ENCODE data around the gene CRB1.

The CRB1 gene

GRCh38 chr1:197351821-197352440, 83.9 kb downstream of the CRB1 start:
- DNase-seq = no peak

DNA sequence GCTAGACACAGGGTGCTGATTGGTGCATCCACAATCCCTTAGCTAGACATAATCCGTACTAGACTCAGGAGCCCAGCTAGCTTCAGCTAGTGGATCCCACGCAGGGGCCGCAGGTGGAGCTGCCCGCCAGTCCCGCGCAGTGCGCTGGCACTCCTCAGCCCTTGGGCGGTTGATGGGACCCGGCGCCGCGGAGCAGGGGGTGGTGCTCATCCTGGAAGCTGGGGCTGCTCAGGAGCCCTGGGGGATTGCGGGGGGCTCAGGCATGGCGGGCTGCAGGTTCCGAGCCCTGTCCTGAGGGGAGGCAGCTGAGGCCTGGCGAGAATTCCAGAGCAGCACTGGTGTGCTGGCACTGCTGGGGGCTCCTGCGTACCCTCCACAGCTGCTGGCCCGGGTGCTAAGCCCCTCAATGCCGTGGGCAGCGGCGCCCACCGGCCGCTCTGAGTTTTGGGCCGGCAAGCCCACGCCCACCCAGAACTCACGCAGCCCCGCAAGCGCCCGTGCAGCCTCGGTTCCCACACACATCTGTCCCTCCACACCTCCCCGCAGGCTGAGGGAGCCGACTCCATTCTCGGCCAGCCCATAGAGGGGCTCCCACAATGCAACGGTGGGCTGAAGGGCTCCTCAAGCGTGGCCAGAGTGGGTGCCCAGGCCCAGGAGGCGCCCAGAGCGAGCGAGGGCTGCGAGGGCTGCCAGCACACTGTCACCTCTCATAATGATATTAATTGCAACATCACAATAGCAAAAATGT, 87.4 kb downstream of the CRB1 start:
- no peak for DNase-seq

DNA sequence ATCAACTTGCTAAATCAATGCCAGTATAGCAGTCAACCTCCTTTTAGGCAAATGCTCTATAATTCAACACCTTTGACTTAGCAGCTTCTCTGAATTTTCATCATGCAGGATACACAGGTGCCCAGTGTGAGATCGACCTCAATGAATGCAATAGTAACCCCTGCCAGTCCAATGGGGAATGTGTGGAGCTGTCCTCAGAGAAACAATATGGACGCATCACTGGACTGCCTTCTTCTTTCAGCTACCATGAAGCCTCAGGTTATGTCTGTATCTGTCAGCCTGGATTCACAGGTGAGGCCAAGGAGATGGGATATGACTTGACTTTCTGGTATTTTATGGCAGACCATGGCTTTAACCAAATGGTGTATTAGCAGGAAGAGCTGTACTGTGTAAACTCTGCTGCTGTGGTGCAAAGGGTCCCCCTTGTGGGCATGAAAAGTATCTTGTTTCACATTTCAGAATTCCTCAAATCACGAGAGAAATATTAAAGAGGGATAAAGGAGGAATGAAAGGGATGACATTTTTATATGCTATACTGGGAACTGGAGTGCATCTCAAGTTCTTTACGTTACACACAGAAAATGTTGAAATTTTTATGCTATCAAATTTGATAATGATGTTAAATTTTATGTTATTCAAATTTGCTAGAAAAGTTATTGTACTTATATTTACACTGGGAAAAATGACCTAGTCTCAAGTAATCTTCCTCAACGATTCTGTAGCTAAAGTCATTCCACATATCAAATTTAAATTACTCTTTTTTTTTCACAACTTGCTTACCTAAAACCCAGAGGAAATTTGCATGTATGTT, 88.9 kb downstream of the CRB1 start:
- DNase-seq = no peak

- no peak for DNase-seq
Measured at GRCh38 chr1:197358959-197359358, 90.9 kb downstream of the CRB1 start.

DNA sequence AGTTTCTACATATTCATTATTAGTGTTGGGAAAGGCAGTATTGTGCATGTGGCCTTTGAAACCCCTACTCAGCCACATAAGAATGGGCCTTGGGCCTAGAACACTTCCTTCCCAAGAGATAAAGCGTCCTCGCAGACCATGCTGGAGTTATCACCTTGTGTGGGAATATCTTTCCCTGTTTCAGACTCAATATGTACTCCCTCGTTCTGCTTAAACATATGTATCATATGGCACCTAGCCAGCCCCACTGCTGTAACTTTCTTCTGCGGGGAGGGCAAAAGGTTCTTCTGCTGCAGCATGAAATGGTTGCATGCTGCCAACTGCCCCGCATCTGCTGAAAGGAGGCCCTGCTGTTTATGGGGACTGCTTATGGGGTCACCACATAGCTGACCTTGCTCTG, 92.0 kb downstream of the CRB1 start:
- no peak for DNase-seq

- no peak for DNase-seq
Measured at GRCh38 chr1:197362871-197363270, 94.8 kb downstream of the CRB1 start.

- no peak for DNase-seq
Measured at GRCh38 chr1:197363855-197364254, 95.8 kb downstream of the CRB1 start.

DNA sequence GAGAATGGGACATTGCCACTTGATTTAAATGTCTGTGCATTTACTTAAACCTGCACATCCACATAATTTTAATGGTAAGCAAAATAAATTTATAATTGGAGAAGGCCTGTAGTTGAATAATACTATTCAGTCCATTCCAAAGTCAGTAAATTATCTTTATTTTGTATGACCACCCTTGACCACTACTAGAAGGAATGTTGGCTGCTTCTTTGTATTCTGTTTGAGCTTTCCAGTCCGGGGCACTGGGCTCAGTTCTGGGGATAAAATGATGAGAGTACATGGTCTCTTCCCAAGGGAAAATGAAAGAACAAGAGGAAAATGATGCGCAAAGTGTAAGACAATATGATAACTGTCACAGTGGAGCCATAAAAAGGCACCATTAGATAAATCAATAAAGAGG, 98.9 kb downstream of the CRB1 start:
- no peak for DNase-seq

- DNase-seq = no peak
Measured at GRCh38 chr1:197367627-197368026, 99.6 kb downstream of the CRB1 start.

DNA sequence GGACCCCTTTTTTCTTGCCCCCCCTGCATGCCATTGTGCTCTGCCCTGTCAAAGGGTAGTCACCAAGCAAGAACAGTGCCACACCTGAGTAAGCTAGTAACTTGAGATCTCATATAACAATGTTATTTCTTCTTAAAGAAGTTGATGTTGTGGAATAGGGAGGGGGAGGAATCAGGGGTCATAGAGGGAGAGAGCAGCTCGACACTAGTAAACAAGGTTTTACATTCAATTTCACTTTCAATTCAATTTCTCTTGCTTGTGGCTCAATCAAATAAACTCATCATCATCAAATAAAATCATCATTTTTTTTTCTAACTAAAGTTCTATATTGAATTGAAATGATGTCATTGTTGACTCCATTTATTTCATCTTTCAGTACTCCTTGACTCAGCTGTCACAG, 106.4 kb downstream of the CRB1 start:
- no peak for DNase-seq

DNA sequence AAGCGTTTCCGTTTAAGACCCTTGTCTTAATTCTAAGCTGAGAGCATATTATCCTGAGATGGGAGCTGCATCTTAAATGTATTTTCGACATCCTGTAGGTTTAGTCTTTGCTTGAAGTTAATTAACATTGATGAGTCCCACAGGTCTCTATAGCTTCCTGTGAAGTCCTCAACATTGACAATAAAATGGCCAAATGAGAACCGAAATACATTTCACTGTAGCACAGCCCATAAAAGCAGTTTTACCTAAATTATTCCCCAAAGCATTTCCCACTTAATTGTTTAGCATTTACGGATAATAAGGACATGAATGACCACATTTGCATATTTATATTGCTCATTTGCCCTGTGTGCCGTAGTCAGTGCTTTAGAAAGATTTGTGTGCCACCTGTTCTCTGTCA, 116.4 kb downstream of the CRB1 start:
- DNase-seq = no peak

DNA sequence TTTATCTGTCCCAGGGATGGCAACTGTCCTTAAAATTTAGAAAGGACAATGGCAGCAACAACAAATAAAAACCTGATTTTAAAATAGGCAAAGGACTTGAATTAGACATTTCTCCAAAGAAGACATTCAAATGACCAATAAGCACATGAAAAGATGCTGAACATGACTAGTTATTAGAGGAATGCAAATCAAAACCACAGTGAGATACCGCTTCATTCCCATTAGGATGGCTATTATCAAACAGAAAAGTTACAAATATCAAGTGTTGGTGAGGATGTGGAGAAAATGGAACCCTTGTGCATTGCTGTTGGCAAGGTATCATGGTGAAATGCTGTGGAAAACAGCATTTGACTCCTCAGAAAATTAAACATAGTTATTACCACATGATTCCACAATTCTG, 120.7 kb downstream of the CRB1 start:
- DNase-seq = no peak

DNA sequence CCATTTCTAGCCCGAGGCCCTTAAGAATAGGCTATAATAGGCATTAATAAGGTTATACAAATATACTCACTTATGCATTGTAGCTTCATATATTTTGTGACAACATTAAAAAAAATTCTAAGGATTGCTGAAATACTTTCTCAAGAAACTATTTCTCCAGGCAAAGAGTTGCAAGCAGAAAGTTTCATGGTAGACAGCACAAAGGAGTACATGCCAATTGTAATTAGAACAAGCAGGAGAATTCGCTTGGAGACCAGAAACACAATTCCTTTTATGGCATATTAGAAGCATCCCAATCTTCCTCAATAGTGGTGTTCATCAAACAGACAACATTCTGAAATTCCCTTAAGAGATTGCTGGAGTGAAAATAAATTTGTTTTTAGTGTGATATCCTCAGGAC, 122.8 kb downstream of the CRB1 start:
- no peak for DNase-seq

DNA sequence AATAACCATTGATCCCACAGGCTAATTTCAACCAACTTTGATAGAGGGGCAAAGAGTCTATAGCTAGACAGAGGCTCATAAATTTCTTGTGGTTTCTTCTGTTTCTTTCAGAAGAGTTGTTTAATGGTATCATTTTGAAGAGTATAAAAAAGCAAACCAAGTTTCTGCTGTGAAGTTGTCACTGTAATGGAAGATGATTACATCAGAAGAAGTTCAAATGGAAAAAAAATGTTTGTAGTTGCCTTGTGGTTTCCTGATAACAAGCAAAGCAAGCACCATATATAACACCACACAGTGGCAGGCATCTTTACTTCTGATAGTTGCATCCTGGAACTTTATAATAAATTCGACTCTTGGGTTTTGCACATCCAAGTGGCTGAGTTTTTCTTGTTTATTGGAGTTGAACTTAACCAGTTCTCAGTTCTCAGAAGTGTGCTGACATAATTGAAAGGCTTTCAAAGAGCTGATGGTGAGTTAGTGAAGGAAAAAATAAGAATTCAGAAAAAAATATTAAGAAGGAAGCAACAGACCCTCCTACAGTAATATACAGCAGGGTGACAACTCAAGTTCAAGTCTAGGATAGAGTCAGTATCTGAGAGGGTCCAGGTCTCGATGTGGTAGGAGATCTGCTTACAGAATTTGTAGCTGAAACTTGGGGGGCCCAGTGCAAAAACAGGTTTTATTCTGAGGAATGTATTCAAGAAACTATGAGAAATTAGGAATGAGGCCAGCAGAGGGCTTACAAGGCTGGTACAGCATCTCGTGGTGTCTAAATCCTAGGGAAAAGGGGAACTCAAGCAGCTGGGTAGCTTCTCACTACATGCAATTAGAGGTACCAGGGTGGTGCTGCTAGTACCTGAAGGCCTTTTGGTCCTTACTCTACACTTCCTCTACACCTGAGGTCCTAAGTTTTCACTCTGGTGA, 123.5 kb downstream of the CRB1 start:
- DNase-seq = no peak

- DNase-seq = no peak
Measured at GRCh38 chr1:197392541-197392940, 124.5 kb downstream of the CRB1 start.

- no peak for DNase-seq
Measured at GRCh38 chr1:197393105-197393504, 125.1 kb downstream of the CRB1 start.

- DNase-seq = no peak
Measured at GRCh38 chr1:197393772-197394171, 125.7 kb downstream of the CRB1 start.

DNA sequence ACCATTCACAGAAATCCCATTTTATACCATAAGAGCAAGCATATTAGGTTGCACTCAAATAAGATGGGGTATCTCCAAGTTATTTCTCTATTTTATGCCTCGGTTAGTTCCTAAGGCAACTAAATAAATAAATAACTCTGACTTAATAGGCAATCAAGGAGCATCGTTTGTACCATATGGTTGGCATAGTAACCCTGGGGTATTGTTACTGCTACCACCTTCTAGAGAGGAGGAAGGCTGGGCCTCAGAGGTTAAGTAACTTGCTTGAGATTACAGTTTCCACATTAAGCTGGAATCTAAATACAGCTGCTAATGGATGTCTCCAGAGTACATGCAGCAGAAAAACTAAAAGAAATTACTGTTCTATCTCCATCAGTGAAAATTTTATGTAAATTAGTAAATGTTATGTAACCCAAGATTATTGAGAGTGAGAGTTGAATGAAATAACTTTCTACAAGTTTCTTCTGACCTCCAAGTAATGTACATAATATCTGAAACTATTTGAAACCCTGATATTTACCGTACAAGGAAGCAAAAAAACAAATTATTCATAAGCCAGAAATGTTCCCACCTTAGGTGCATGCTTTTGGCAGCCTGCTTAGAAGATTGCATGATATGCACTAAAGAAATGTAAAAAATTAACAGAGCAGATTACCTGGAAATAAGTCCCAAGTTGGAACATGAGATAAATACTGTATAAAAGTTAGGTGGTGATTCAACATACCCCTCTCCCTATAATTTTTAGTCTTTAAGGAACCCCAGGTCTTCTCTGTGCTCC, 127.0 kb downstream of the CRB1 start:
- DNase-seq = no peak

DNA sequence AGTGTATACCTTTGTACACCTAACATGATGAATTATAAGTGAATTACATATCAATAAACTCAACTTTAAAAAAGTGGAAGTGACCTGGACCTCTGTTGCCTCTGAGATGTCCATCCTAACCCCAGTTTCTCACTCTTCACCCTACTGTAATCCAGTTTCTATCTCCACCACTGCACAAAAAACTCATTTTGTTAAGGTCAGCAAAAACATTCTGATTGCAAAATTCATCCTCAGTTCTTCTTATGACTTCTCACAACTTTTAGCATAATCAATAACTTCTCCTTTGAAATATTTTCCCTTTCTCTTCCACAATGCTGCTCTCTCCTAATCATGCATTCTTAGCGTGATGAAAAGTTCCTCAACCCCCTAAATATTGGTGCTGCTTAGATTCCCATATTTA, 129.8 kb downstream of the CRB1 start:
- DNase-seq = no peak

- DNase-seq = no peak
Measured at GRCh38 chr1:197399755-197400521, 131.9 kb downstream of the CRB1 start.

DNA sequence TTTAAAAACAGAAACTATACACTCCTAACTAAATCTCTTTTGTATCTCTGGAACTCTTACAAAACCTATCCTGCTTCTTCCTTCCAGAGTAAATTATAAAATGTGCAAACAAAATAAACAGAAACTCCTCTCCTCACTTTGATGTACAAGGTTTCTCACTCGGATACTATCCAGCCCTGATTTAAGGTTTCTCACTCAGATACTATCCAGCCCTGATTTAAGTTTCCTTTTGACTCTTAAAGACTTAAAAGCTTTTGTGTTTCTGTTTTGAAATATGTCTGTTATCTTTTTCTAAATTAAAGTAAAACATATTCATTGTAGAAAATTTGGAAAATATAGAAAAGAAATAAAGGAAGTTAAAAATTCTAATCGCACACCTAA, 132.5 kb downstream of the CRB1 start:
- DNase-seq = no peak
